HUES64 (cell line): ENCODE results near the gene BTNL9.

Experiments used
- H3K27ac ChIP-seq: 2 replicates; pipeline ENCODE4 v1.7.0; 2013; ENCODE audit warnings: low read depth, low read length, inconsistent platforms
- H3K27me3 ChIP-seq: 2 replicates; pipeline ENCODE4 v1.6.1; 2013; ENCODE audit warnings: mild to moderate bottlenecking, low read length; ENCODE audit not compliant: insufficient read depth
- H3K36me3 ChIP-seq: 2 replicates; pipeline ENCODE4 v1.6.1; 2013; ENCODE audit warnings: mild to moderate bottlenecking, low read length; ENCODE audit not compliant: insufficient read depth
- H3K4me1 ChIP-seq: 2 replicates; pipeline ENCODE4 v1.6.1; 2013; ENCODE audit warnings: mild to moderate bottlenecking, low read length, moderate library complexity; ENCODE audit not compliant: insufficient read depth
- H3K4me3 ChIP-seq: 2 replicates; pipeline ENCODE4 v1.5.1; 2013; ENCODE audit warnings: mild to moderate bottlenecking, low read length, moderate library complexity
- H3K9ac ChIP-seq: 2 replicates; pipeline ENCODE4 v1.6.1; 2013; ENCODE audit warnings: mild to moderate bottlenecking, low read depth, low read length
- H3K9me3 ChIP-seq: 2 replicates; pipeline ENCODE4 v1.6.1; 2013; ENCODE audit warnings: low read depth, low read length; ENCODE audit not compliant: insufficient read depth
- WGBS: fragments of 150-250, 120-280 bp; methylation state at CpG from one replicate; pipeline ENCODE4 v1.1.7; 2013; ENCODE audit warnings: missing lambda C conversion rate; 5-methylcytosine and 5-hydroxymethylcytosine counted together

The BTNL9 gene

GRCh38 chr5:181028032-181028819, 11.8 kb upstream of the BTNL9 start:
- WGBS, result 81% methylated on average over 26 of the region's 26 CpGs
- Histone ChIP-seq H3K27ac (no peak overlapping the region), H3K4me3 (peak overlapping the region; percentile 32), H3K9me3 (peaks cover 29% of the 10 kb centered on the region), H3K4me1 (no peaks in the 10 kb centered on the region), H3K27me3 (no peaks in the 10 kb centered on the region), H3K9ac (no peak overlapping the region), H3K36me3 (no peaks in the 10 kb centered on the region)

- 86% methylated on average over 3 of the region's 3 CpGs for WGBS
- H3K9me3 ChIP-seq, result peaks cover 26% of the 10 kb centered on the region; the same call in 1 of the 2 replicates
- H3K9ac ChIP-seq, result no peak overlapping the region
- no peaks in the 10 kb centered on the region for H3K4me1 ChIP-seq
- no peak overlapping the region for H3K27ac ChIP-seq
- H3K4me3 ChIP-seq, result no peak overlapping the region
- no peaks in the 10 kb centered on the region for H3K36me3 ChIP-seq
- no peaks in the 10 kb centered on the region for H3K27me3 ChIP-seq
Measured at GRCh38 chr5:181031716-181032115, 8.3 kb upstream of the BTNL9 start.

GRCh38 chr5:181035991-181036815, 3.9 kb upstream of the BTNL9 start:
- Histone ChIP-seq H3K27me3 (no peaks in the 10 kb centered on the region), H3K36me3 (no peaks in the 10 kb centered on the region), H3K4me1 (no peaks in the 10 kb centered on the region), H3K9ac (no peak overlapping the region), H3K9me3 (peaks cover 27% of the 10 kb centered on the region; the same call in 1 of the 2 replicates), H3K27ac (no peak overlapping the region), H3K4me3 (no peak overlapping the region)
- WGBS, result 79% methylated on average over 20 of the region's 20 CpGs

- H3K4me3 ChIP-seq, result no peak overlapping the region
- peaks cover 21% of the 10 kb centered on the region; the same call in 1 of the 2 replicates for H3K9me3 ChIP-seq
- no peaks in the 10 kb centered on the region; the same call in 1 of the 2 replicates for H3K27me3 ChIP-seq
- no peak overlapping the region for H3K27ac ChIP-seq
- H3K4me1 ChIP-seq, result no peaks in the 10 kb centered on the region
- H3K9ac ChIP-seq, result no peak overlapping the region
- 72% methylated on average over 13 of the region's 13 CpGs for WGBS
- H3K36me3 ChIP-seq, result no peaks in the 10 kb centered on the region
Measured at GRCh38 chr5:181036816-181037364, 3.2 kb upstream of the BTNL9 start.

GRCh38 chr5:181037365-181037861, 2.7 kb upstream of the BTNL9 start:
- Histone ChIP-seq H3K36me3 (no peaks in the 10 kb centered on the region), H3K9ac (no peak overlapping the region), H3K9me3 (peaks cover 21% of the 10 kb centered on the region; the same call in 1 of the 2 replicates), H3K27ac (no peak overlapping the region), H3K4me3 (no peak overlapping the region), H3K27me3 (no peaks in the 10 kb centered on the region; the same call in 1 of the 2 replicates), H3K4me1 (no peaks in the 10 kb centered on the region)
- 56% methylated on average over 4 of the region's 4 CpGs for WGBS

GRCh38 chr5:181039471-181039870, 595 bp upstream of the BTNL9 start:
- WGBS, result 70% methylated on average over 8 of the region's 8 CpGs
- H3K9ac ChIP-seq, result no peak overlapping the region

GRCh38 chr5:181040631-181040945, 522 bp downstream of the BTNL9 start:
- Histone ChIP-seq H3K9ac (no peak overlapping the region), H3K27me3 (no peaks in the 10 kb centered on the region; the same call in 1 of the 2 replicates), H3K36me3 (no peaks in the 10 kb centered on the region), H3K4me1 (no peaks in the 10 kb centered on the region), H3K27ac (no peak overlapping the region), H3K9me3 (peaks cover 23% of the 10 kb centered on the region), H3K4me3 (no peak overlapping the region)
- WGBS, result 86% methylated on average over 8 of the region's 8 CpGs

More at GRCh38 chr5:181039471-181039870, 595 bp upstream of the BTNL9 start:
- H3K36me3 ChIP-seq, result no peaks in the 10 kb centered on the region
- H3K4me3 ChIP-seq, result no peak overlapping the region
- no peaks in the 10 kb centered on the region; the same call in 1 of the 2 replicates for H3K27me3 ChIP-seq
- H3K9me3 ChIP-seq, result peaks cover 16% of the 10 kb centered on the region; the same call in 1 of the 2 replicates
- no peak overlapping the region for H3K27ac ChIP-seq
- H3K4me1 ChIP-seq, result no peaks in the 10 kb centered on the region

GRCh38 chr5:181041043-181041442, 977 bp downstream of the BTNL9 start:
- H3K4me1 ChIP-seq, result no peaks in the 10 kb centered on the region
- WGBS, result 46% methylated on average over 6 of the region's 6 CpGs
- no peak overlapping the region for H3K9ac ChIP-seq
- H3K9me3 ChIP-seq, result peaks cover 23% of the 10 kb centered on the region
- no peaks in the 10 kb centered on the region for H3K36me3 ChIP-seq
- no peak overlapping the region for H3K27ac ChIP-seq
- no peaks in the 10 kb centered on the region; the same call in 1 of the 2 replicates for H3K27me3 ChIP-seq
- no peak overlapping the region for H3K4me3 ChIP-seq

GRCh38 chr5:181042036-181042713, 2.1 kb downstream of the BTNL9 start:
- 78% methylated on average over 15 of the region's 15 CpGs for WGBS
- Histone ChIP-seq H3K36me3 (no peaks in the 10 kb centered on the region), H3K27me3 (peaks cover 5% of the 10 kb centered on the region), H3K9me3 (peaks cover 15% of the 10 kb centered on the region), H3K4me3 (no peak overlapping the region), H3K27ac (no peak overlapping the region), H3K9ac (no peak overlapping the region), H3K4me1 (no peaks in the 10 kb centered on the region)

GRCh38 chr5:181042722-181043121, 2.7 kb downstream of the BTNL9 start:
- peaks cover 14% of the 10 kb centered on the region for H3K9me3 ChIP-seq
- no peaks in the 10 kb centered on the region for H3K36me3 ChIP-seq
- WGBS, result 70% methylated on average over 10 of the region's 11 CpGs
- H3K9ac ChIP-seq, result no peak overlapping the region
- no peak overlapping the region for H3K27ac ChIP-seq
- no peaks in the 10 kb centered on the region for H3K4me1 ChIP-seq
- no peak overlapping the region for H3K4me3 ChIP-seq
- peaks cover 6% of the 10 kb centered on the region for H3K27me3 ChIP-seq
